HepG2 (cell line): ENCODE measurements around the gene EFHD2. TPM values are rescaled to one million over a fixed set of nuclear protein-coding genes. Genes with fewer than 3 reads are reported as not detected.

ENCODE experiments used
- EP300 ChIP-seq, 3 experiments: sonication (generic) in 1 of 3; formaldehyde crosslinking in 1 of 3; IDR thresholded peaks; 2 replicates each; pipeline versions ENCODE4 v1.5.1 to v1.6.1; 2011 to 2020; ENCODE audit warnings: low read depth in 2 of 3, low read length in 2 of 3, borderline replicate concordance in 1 of 3, improper control_type of control experiment in 1 of 3, mild to moderate bottlenecking in 1 of 3, missing genetic modification reagents in 1 of 3, moderate library complexity in 1 of 3
- FOXA3 ChIP-seq: IDR thresholded peaks from 2 replicates; pipeline ENCODE4 v1.6.1; 2016; ENCODE audit warnings: missing genetic modification reagents, missing compliant biosample characterization
- HIVEP1 ChIP-seq: sonication (generic); formaldehyde crosslinking; IDR thresholded peaks from 2 replicates; pipeline ENCODE4 v1.4.0; 2020; ENCODE audit warnings: mild to moderate bottlenecking, missing genetic modification reagents
- KAT7 ChIP-seq: IDR thresholded peaks from 2 replicates; pipeline ENCODE4 v1.6.1; 2018; ENCODE audit warnings: borderline replicate concordance, missing compliant biosample characterization
- MAFG ChIP-seq: sonication (generic); formaldehyde crosslinking; IDR thresholded peaks from 2 replicates; pipeline ENCODE4 v1.5.1; 2020; ENCODE audit warnings: mild to moderate bottlenecking, missing genetic modification reagents
- PHF8 ChIP-seq: sonication (generic); formaldehyde crosslinking; IDR thresholded peaks from 2 replicates; pipeline ENCODE4 v1.5.0; 2020; ENCODE audit warnings: missing genetic modification reagents
- RAD21 ChIP-seq: fragments of 450-650 bp; formaldehyde crosslinking; IDR thresholded peaks from 2 replicates; pipeline ENCODE4 v1.5.0; 2020; ENCODE audit warnings: mild to moderate bottlenecking
- SMYD3 ChIP-seq: sonication (generic); formaldehyde crosslinking; IDR thresholded peaks from 2 replicates; pipeline ENCODE4 v1.8.1; 2023; ENCODE audit warnings: mild to moderate bottlenecking, missing genetic modification reagents
- SNAI1 ChIP-seq: sonication (generic); formaldehyde crosslinking; IDR thresholded peaks from 2 replicates; pipeline ENCODE4 v1.5.0; 2020; ENCODE audit warnings: mild to moderate bottlenecking, missing genetic modification reagents, borderline replicate concordance
- TEAD3 ChIP-seq: optimal IDR thresholded peaks from 2 replicates; pipeline ENCODE3; 2016; ENCODE audit warnings: borderline replicate concordance
- TGIF2 ChIP-seq: IDR thresholded peaks from 2 replicates; pipeline ENCODE4 v1.6.1; 2016; ENCODE audit warnings: control low read depth, missing compliant biosample characterization
- WIZ ChIP-seq: sonication (generic); formaldehyde crosslinking; IDR thresholded peaks from 2 replicates; pipeline ENCODE4 v1.5.1; 2020; ENCODE audit warnings: mild to moderate bottlenecking, missing genetic modification reagents
- XRCC5 ChIP-seq: fragments of 200-400 bp; formaldehyde crosslinking; optimal IDR thresholded peaks from 2 replicates; pipeline ENCODE3; 2017; ENCODE audit warnings: mild to moderate bottlenecking, low read length
- ZBTB7A ChIP-seq: sonication (generic); formaldehyde crosslinking; IDR thresholded peaks from 2 replicates; pipeline ENCODE4 v1.8.0; 2022; ENCODE audit warnings: mild to moderate bottlenecking, missing genetic modification reagents
- ZNF225 ChIP-seq: sonication (generic); formaldehyde crosslinking; IDR thresholded peaks from 2 replicates; pipeline ENCODE4 v1.4.0; 2020; ENCODE audit warnings: mild to moderate bottlenecking, missing genetic modification reagents
- ZNF577 ChIP-seq: sonication (generic); formaldehyde crosslinking; IDR thresholded peaks from 2 replicates; pipeline ENCODE4 v1.4.0; 2020; ENCODE audit warnings: mild to moderate bottlenecking, low read depth, missing genetic modification reagents, borderline replicate concordance
- ZNF724P ChIP-seq: sonication (generic); formaldehyde crosslinking; IDR thresholded peaks from 2 replicates; pipeline ENCODE4 v1.8.0; 2022; ENCODE audit warnings: missing genetic modification reagents, borderline replicate concordance
- polyA plus RNA-seq, 8 experiments: library from polyadenylated mRNA; depleted of rRNA in 3 of 8; stranded (reverse) in 7 of 8; unstranded in 1 of 8; fragments of >200 nt; fragmentation: Illumina TruSeq in 4 of 8; extraction: Trizol in 4 of 8; gene quantifications; 2 replicates each; pipeline versions ENCODE4 v1.2.1 to v1.2.3, GENCODE V29; 2011 to 2016; ENCODE audit warnings: low read depth in 4 of 8, missing spikeins in 1 of 8, mixed read lengths in 1 of 8; ENCODE audit not compliant: insufficient read depth in 1 of 8
- total RNA-seq, 5 experiments: library from RNA; depleted of rRNA; stranded (reverse); fragments of >200 nt; fragmentation: Illumina TruSeq; extraction: Trizol; gene quantifications; 2 replicates each; pipeline ENCODE4 v1.2.3, GENCODE V29; 2016; ENCODE audit warnings: low read depth in 1 of 5
- TF ChIP-seq, protein P1 (sequence below): sonication (generic); formaldehyde crosslinking; IDR thresholded peaks from 2 replicates; pipeline ENCODE4 v1.5.0; 2020; ENCODE audit warnings: mild to moderate bottlenecking, missing genetic modification reagents, moderate library complexity
- TF ChIP-seq, protein P2 (sequence below): sonication (generic); formaldehyde crosslinking; IDR thresholded peaks from 2 replicates; pipeline ENCODE4 v1.5.1; 2020; ENCODE audit warnings: mild to moderate bottlenecking, missing genetic modification reagents, moderate library complexity
- TF ChIP-seq, protein P3 (sequence below): IDR thresholded peaks from 2 replicates; pipeline ENCODE4 v1.6.1; 2018; ENCODE audit warnings: missing genetic modification reagents, mild to moderate bottlenecking, missing compliant biosample characterization

The EFHD2 gene
- total and polyA plus RNA-seq, 2 of the 13 experiments (the other 11 are each of a cell fraction or from before 2014, with no cell fraction given) = 9.4 to 12.7 TPM

DNA sequence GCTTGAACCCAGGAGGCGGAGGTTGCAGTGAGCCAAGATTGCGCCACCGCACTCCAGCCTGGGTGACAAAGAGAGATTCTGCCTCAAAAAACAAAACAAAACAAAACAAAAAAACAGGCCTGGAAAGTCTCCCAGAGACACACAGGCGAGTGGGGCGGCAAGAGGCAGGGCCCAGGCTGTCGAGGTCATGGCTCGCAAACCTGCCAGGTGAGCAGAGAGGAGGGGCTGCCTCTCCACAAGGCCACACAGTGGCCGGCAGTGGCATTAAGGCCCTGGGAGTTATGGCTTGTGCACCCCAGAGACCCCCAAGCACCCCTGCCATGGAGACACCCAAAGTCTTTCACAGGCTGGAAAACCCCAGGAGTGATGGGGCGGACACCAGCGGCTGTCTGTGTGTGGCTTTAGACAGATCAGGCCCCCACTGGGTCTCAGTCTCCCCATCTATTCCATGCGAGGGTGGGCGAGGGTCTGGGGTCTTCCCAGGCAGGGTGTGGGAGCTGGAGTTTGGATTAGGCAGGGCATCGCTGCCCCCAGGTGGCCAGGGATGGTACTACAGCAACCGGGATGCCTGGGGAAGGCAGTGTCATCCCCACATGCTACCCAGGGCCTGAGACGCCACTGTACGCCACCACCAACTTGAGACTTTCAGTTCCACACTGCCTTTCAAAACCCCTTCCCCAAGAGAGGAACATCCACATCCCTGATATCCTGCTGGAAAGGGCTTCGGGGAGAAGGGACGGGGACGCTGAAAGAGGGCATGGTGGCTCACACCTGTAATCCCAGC lies 21.3 kb downstream of the EFHD2 start (continued):
- TF ChIP-seq ZNF577 (CRISPR knock-in tag) (no peak), KAT7 (no peak), PHF8 (no peak), WIZ (CRISPR knock-in tag) (no peak), ZBTB7A (CRISPR knock-in tag) (peak; percentile 82; the same call in 1 of the 2 replicates), SMYD3 (CRISPR knock-in tag) (no peak), XRCC5 (peak; percentile 35), FOXA3 (CRISPR knock-in tag) (no peak), TEAD3 (CRISPR knock-in tag) (peak; percentile 38), RAD21 (CRISPR knock-in tag) (peak; percentile 93), ZNF225 (no peak), ZNF724P (CRISPR knock-in tag) (no peak), EP300 (IDR thresholded peaks at IDR 0.05; ENCODE audit: low read depth in 2 of 2, low read length in 2 of 2) (no peak), EP300 (CRISPR knock-in tag; IDR thresholded peaks at IDR 0.05; ENCODE audit: borderline replicate concordance) (no peak), HIVEP1 (CRISPR knock-in tag) (no peak), TGIF2 (no peak), SNAI1 (no peak), MAFG (no peak)
- TF ChIP-seq, protein P1, sequence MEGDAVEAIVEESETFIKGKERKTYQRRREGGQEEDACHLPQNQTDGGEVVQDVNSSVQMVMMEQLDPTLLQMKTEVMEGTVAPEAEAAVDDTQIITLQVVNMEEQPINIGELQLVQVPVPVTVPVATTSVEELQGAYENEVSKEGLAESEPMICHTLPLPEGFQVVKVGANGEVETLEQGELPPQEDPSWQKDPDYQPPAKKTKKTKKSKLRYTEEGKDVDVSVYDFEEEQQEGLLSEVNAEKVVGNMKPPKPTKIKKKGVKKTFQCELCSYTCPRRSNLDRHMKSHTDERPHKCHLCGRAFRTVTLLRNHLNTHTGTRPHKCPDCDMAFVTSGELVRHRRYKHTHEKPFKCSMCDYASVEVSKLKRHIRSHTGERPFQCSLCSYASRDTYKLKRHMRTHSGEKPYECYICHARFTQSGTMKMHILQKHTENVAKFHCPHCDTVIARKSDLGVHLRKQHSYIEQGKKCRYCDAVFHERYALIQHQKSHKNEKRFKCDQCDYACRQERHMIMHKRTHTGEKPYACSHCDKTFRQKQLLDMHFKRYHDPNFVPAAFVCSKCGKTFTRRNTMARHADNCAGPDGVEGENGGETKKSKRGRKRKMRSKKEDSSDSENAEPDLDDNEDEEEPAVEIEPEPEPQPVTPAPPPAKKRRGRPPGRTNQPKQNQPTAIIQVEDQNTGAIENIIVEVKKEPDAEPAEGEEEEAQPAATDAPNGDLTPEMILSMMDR (CRISPR knock-in tag) = peak; percentile 98
- TF ChIP-seq, protein P2, sequence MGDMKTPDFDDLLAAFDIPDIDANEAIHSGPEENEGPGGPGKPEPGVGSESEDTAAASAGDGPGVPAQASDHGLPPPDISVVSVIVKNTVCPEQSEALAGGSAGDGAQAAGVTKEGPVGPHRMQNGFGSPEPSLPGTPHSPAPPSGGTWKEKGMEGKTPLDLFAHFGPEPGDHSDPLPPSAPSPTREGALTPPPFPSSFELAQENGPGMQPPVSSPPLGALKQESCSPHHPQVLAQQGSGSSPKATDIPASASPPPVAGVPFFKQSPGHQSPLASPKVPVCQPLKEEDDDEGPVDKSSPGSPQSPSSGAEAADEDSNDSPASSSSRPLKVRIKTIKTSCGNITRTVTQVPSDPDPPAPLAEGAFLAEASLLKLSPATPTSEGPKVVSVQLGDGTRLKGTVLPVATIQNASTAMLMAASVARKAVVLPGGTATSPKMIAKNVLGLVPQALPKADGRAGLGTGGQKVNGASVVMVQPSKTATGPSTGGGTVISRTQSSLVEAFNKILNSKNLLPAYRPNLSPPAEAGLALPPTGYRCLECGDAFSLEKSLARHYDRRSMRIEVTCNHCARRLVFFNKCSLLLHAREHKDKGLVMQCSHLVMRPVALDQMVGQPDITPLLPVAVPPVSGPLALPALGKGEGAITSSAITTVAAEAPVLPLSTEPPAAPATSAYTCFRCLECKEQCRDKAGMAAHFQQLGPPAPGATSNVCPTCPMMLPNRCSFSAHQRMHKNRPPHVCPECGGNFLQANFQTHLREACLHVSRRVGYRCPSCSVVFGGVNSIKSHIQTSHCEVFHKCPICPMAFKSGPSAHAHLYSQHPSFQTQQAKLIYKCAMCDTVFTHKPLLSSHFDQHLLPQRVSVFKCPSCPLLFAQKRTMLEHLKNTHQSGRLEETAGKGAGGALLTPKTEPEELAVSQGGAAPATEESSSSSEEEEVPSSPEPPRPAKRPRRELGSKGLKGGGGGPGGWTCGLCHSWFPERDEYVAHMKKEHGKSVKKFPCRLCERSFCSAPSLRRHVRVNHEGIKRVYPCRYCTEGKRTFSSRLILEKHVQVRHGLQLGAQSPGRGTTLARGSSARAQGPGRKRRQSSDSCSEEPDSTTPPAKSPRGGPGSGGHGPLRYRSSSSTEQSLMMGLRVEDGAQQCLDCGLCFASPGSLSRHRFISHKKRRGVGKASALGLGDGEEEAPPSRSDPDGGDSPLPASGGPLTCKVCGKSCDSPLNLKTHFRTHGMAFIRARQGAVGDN (CRISPR knock-in tag) = peak; percentile 56
- TF ChIP-seq, protein P3, sequence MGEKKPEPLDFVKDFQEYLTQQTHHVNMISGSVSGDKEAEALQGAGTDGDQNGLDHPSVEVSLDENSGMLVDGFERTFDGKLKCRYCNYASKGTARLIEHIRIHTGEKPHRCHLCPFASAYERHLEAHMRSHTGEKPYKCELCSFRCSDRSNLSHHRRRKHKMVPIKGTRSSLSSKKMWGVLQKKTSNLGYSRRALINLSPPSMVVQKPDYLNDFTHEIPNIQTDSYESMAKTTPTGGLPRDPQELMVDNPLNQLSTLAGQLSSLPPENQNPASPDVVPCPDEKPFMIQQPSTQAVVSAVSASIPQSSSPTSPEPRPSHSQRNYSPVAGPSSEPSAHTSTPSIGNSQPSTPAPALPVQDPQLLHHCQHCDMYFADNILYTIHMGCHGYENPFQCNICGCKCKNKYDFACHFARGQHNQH (CRISPR knock-in tag) = no peak
